ENCODE data around the gene KLHL1. TPM values are rescaled to one million over a fixed set of nuclear protein-coding genes. Genes with fewer than 3 reads are reported as not detected.

Gene KLHL1
- total RNA-seq, 1 donor, result not detected

GRCh38 chr13:69951412-69951811 lies 156.8 kb downstream of the KLHL1 start:
- no peaks in the 10 kb centered on the region for H3K79me2 ChIP-seq (ENCODE audit: insufficient read depth, low read length)
- no peaks in the 10 kb centered on the region for H3K27me3 ChIP-seq (ENCODE audit: insufficient read depth, low read length)
- H3K4me2 ChIP-seq (ENCODE audit: insufficient read depth, low read length), result no peak overlapping the region
- H4K20me1 ChIP-seq (ENCODE audit: insufficient read depth, low read length), result no peaks in the 10 kb centered on the region
- no peak for DNase-seq (ENCODE audit: insufficient read length, low spot score, missing footprints)
- no peak overlapping the region for H3K4me3 ChIP-seq (ENCODE audit: insufficient read depth, low read length)
- no peak overlapping the region for H3K27ac ChIP-seq (ENCODE audit: low read depth, low read length)
- peaks cover 2% of the 10 kb centered on the region for H3K9me3 ChIP-seq (ENCODE audit: low read depth, low read length)
- TF ChIP-seq CTCF (IDR thresholded peaks at IDR 0.05; ENCODE audit: extremely low read depth, low read depth, low read length), result no peak
- no peaks in the 10 kb centered on the region for H3K36me3 ChIP-seq (ENCODE audit: insufficient read depth, low read length)
- H2AFZ ChIP-seq (ENCODE audit: low read length), result no peak overlapping the region
- H3K4me1 ChIP-seq (ENCODE audit: insufficient read depth, low read length), result no peaks in the 10 kb centered on the region

- peaks cover 2% of the 10 kb centered on the region for H3K9me3 ChIP-seq (ENCODE audit: low read depth, low read length)
- H3K27ac ChIP-seq (ENCODE audit: low read depth, low read length), result no peak overlapping the region
- TF ChIP-seq CTCF (IDR thresholded peaks at IDR 0.05; ENCODE audit: extremely low read depth, low read depth, low read length), result no peak
- H3K36me3 ChIP-seq (ENCODE audit: insufficient read depth, low read length), result no peaks in the 10 kb centered on the region
- no peaks in the 10 kb centered on the region for H3K27me3 ChIP-seq (ENCODE audit: insufficient read depth, low read length)
- no peak overlapping the region for H3K4me2 ChIP-seq (ENCODE audit: insufficient read depth, low read length)
- no peaks in the 10 kb centered on the region for H3K79me2 ChIP-seq (ENCODE audit: insufficient read depth, low read length)
- no peaks in the 10 kb centered on the region for H4K20me1 ChIP-seq (ENCODE audit: insufficient read depth, low read length)
- no peak overlapping the region for H3K4me3 ChIP-seq (ENCODE audit: insufficient read depth, low read length)
- no peak for DNase-seq (ENCODE audit: insufficient read length, low spot score, missing footprints)
- no peak overlapping the region for H2AFZ ChIP-seq (ENCODE audit: low read length)
- no peaks in the 10 kb centered on the region for H3K4me1 ChIP-seq (ENCODE audit: insufficient read depth, low read length)
Observed at GRCh38 chr13:69950160-69950559, 158.1 kb downstream of the KLHL1 start.

- no peaks in the 10 kb centered on the region for H3K79me2 ChIP-seq (ENCODE audit: insufficient read depth, low read length)
- no peak overlapping the region for H3K27ac ChIP-seq (ENCODE audit: low read depth, low read length)
- H3K9me3 ChIP-seq (ENCODE audit: low read depth, low read length), result peaks cover 2% of the 10 kb centered on the region
- no peak for TF ChIP-seq CTCF (IDR thresholded peaks at IDR 0.05; ENCODE audit: extremely low read depth, low read depth, low read length)
- no peaks in the 10 kb centered on the region for H3K36me3 ChIP-seq (ENCODE audit: insufficient read depth, low read length)
- H2AFZ ChIP-seq (ENCODE audit: low read length), result no peak overlapping the region
- no peak overlapping the region for H3K4me2 ChIP-seq (ENCODE audit: insufficient read depth, low read length)
- H3K4me3 ChIP-seq (ENCODE audit: insufficient read depth, low read length), result no peak overlapping the region
- DNase-seq (ENCODE audit: insufficient read length, low spot score, missing footprints), result no peak
- H3K27me3 ChIP-seq (ENCODE audit: insufficient read depth, low read length), result no peaks in the 10 kb centered on the region
- no peaks in the 10 kb centered on the region for H3K4me1 ChIP-seq (ENCODE audit: insufficient read depth, low read length)
- H4K20me1 ChIP-seq (ENCODE audit: insufficient read depth, low read length), result no peaks in the 10 kb centered on the region
Observed at GRCh38 chr13:69948016-69948415, 160.2 kb downstream of the KLHL1 start.

GRCh38 chr13:69947582-69947981 lies 160.7 kb downstream of the KLHL1 start:
- Histone ChIP-seq H3K79me2 (ENCODE audit: insufficient read depth, low read length) (no peaks in the 10 kb centered on the region), H2AFZ (ENCODE audit: low read length) (no peak overlapping the region), H3K4me1 (ENCODE audit: insufficient read depth, low read length) (no peaks in the 10 kb centered on the region), H3K36me3 (ENCODE audit: insufficient read depth, low read length) (no peaks in the 10 kb centered on the region), H3K4me2 (ENCODE audit: insufficient read depth, low read length) (no peak overlapping the region), H3K4me3 (ENCODE audit: insufficient read depth, low read length) (no peak overlapping the region), H4K20me1 (ENCODE audit: insufficient read depth, low read length) (no peaks in the 10 kb centered on the region), H3K27ac (ENCODE audit: low read depth, low read length) (no peak overlapping the region), H3K9me3 (ENCODE audit: low read depth, low read length) (peaks cover 2% of the 10 kb centered on the region), H3K27me3 (ENCODE audit: insufficient read depth, low read length) (no peaks in the 10 kb centered on the region)
- peak; percentile 11 for DNase-seq (ENCODE audit: insufficient read length, low spot score, missing footprints)
- no peak for TF ChIP-seq CTCF (IDR thresholded peaks at IDR 0.05; ENCODE audit: extremely low read depth, low read depth, low read length)
